Stimulated activated naive CD8-positive, alpha-beta T cell treated with anti-CD3 and anti-CD28 coated beads, Interleukin-15, amount 100 ng/mL, for 72 hours (primary cell): ENCODE measurements around the gene RNASE7.

ENCODE experiments used
- ATAC-seq: fragments of 150-1000 bp; cut with Tn5 transposase; 2 replicates; pipeline ENCODE4 v1.10.0; 2021; ENCODE audit warnings: mild to moderate bottlenecking, moderate library complexity
- DNase-seq, 2 donors: peaks; one replicate each; pipeline ENCODE4 v3.0.0; 2021 to 2022
- H3K27ac Mint-ChIP-seq, 2 donors: one replicate each; pipeline ENCODE4 v1.8.0; 2022; ENCODE audit warnings: mild to moderate bottlenecking in 2 of 2, mixed read lengths in 2 of 2, moderate library complexity in 2 of 2
- H3K27me3 Mint-ChIP-seq: one replicate; pipeline ENCODE4 v1.8.0; 2022; ENCODE audit warnings: mixed read lengths
- H3K4me1 Mint-ChIP-seq: one replicate; pipeline ENCODE4 v1.8.0; 2022; ENCODE audit warnings: mild to moderate bottlenecking, mixed read lengths
- H3K4me3 Mint-ChIP-seq, 2 donors: one replicate each; pipeline ENCODE4 v1.8.0; 2022; ENCODE audit warnings: mild to moderate bottlenecking in 2 of 2, mixed read lengths in 2 of 2, moderate library complexity in 1 of 2
- H3K9me3 Mint-ChIP-seq, 2 donors: one replicate each; pipeline ENCODE4 v1.8.0; 2022; ENCODE audit warnings: mixed read lengths in 2 of 2

RNASE7 gene

DNA sequence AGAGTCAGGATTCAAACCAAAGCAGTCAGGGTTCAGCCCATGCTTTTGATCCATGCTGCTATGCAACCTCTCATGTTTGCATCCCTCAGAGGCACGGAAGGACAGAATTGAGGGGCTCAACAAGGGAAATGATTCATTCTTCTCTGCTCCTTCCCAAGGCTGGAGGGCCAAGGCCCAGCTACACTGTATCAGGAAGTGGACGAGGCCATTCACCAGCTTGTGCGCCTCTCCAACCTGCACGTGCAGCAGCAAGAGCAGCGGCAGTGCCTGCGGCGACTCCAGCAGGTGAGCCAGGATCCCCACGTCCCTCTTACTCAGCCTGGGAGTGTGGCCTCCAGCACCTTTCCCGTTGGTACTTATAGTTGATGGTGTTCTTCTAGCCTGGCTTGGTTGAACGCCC, 36.6 kb downstream of the RNASE7 start:
- no peaks in the 10 kb centered on the region for H3K4me1 Mint-ChIP-seq
- no peak overlapping the region for H3K4me3 Mint-ChIP-seq
- H3K27ac Mint-ChIP-seq = no peak overlapping the region
- peaks cover 3% of the 10 kb centered on the region for H3K27me3 Mint-ChIP-seq
- no peaks in the 10 kb centered on the region for H3K9me3 Mint-ChIP-seq
- ATAC-seq (no peak), DNase-seq (no peak)

DNA sequence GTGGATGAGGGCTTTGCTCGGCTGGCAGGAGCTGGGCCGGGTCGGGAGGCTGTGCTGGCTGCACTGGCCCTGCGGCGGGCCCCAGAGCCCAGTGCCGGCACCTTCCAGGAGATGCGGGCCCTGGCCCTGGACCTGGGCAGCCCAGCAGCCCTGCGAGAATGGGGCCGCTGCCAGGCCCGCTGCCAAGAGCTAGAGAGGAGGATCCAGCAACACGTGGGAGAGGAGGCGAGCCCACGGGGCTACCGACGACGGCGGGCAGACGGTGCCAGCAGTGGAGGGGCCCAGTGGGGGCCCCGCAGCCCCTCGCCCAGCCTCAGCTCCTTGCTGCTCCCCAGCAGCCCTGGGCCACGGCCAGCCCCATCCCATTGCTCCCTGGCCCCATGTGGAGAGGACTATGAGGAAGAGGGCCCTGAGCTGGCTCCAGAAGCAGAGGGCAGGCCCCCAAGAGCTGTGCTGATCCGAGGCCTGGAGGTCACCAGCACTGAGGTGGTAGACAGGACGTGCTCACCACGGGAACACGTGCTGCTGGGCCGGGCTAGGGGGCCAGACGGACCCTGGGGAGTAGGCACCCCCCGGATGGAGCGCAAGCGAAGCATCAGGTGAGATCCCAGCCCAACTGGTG, 39.5 kb downstream of the RNASE7 start:
- Mint-ChIP-seq H3K27ac (peak overlapping the region in 1 of 2 donors; percentile 10), H3K4me3 (no peak overlapping the region), H3K4me1 (peaks cover 3% of the 10 kb centered on the region), H3K9me3 (no peaks in the 10 kb centered on the region), H3K27me3 (no peaks in the 10 kb centered on the region)
- ATAC-seq (peak; percentile 39), DNase-seq (no peak)

DNA sequence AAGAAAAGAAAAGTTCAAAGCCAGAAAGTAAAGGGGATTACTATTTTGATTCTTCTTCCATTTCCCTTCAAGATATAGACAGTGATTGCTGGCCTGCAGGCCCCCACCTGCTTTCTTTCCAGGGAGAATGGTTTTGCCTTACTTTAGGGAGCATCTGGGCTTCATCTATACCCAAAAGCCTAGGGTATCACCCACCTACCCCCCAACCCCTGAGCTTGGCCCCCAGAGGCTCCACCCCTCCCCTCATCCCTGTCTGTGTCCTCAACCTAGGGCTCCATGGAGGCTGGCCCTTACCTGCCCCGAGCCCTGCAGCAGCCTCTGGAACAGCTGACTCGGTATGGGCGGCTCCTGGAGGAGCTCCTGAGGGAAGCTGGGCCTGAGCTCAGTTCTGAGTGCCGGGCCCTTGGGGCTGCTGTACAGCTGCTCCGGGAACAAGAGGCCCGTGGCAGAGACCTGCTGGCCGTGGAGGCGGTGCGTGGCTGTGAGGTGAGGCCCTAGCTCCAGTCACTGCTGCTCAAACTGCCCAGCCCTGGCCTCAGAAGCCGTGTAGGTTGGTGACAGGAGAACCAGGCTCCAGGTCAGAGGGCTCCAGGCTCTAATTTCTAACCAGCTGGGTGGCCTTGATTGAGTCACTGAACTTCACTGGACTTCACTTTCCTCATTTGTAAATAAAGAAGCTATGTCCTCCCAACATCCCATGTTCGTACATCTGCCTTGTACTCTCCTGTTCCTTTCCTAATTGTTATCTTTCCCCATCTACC, 41.6 kb downstream of the RNASE7 start:
- Mint-ChIP-seq H3K4me3 (no peak overlapping the region), H3K9me3 (no peaks in the 10 kb centered on the region), H3K27me3 (no peaks in the 10 kb centered on the region), H3K4me1 (peaks cover 18% of the 10 kb centered on the region), H3K27ac (no peak overlapping the region)
- DNase-seq (no peak), ATAC-seq (no peak)

DNA sequence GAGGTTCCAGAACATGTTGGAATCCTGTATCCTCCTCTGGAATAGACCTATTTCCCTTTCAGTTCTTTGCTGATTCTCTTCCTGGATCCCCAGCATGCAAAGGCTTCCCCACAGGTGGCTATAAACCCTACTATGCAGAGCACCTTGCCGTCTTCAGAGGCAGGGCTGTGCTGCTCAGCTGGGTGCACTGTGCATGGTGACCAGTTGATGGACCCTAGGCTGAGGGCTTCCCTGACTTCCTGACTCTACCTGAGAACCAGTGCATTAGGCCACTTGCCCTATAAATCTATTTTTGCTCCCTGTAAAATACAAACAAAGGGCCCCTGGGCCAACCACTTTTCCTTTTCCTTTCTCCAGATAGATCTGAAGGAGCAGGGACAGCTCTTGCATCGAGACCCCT, 42.2 kb downstream of the RNASE7 start:
- Mint-ChIP-seq H3K9me3 (no peaks in the 10 kb centered on the region), H3K4me3 (no peak overlapping the region), H3K27me3 (no peaks in the 10 kb centered on the region), H3K4me1 (peaks cover 18% of the 10 kb centered on the region), H3K27ac (peak overlapping the region in 1 of 2 donors; percentile 46)
- ATAC-seq = no peak
- DNase-seq = no peak

DNA sequence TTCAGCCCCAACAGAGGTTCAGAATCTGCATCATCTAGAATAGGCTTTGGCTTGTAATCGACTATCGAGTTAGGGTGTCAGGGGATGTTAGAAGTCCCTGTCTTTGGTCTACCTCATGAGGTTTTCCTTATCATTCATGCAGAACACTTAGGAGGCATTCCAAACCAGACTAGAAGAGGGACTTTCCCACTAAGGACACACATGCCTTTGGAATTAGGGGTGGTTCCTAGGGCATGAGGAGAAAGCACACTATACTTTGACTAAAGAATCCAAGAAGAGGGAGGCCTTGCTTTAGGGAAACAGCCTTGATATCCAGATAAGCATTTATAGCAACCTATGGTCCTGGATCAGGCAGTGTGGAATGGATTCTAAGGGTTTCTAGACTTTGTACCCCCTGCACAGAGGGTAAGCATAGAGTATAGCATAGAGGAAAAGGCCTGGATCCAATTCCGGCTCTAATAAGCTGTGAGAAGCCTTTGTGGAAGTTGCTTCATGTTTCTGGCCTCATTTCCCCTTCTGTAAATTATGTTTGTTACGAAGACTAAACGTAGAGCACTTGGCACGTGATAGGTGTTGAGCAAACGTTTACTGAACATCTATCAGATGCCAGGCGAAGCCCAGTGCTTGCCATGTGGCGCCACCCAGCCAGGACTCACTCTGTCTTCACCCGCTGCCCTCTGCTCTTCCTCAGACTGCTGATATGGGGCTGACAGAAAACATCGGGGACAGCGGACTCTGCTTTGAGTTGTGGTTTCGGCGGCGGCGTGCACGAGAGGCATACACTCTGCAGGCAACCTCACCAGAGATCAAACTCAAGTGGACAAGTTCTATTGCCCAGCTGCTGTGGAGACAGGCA, 43.1 kb downstream of the RNASE7 start:
- Mint-ChIP-seq H3K27ac (no peak overlapping the region), H3K27me3 (no peaks in the 10 kb centered on the region), H3K4me3 (no peak overlapping the region), H3K9me3 (no peaks in the 10 kb centered on the region), H3K4me1 (peaks cover 18% of the 10 kb centered on the region)
- DNase-seq = no peak
- ATAC-seq = no peak

DNA sequence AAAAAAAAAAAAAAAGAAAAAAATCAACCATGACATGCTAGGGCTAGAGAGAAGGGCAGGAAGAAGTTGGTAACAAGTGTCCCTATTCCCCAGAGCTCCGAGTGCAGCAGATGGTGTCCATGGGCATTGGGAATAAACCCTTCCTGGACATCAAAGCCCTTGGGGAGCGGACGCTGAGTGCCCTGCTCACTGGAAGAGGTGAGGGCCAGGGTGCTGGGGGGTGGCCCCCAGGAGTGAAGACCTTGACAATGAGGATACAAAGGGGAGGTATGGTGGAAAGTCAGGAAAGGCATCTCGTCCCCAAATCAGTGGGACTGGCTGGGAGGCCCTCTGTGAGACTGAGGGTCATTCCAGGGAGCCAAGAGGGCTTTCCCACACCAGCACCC, 44.7 kb downstream of the RNASE7 start:
- no peak for DNase-seq
- Mint-ChIP-seq H3K27me3 (no peaks in the 10 kb centered on the region), H3K4me3 (no peak overlapping the region), H3K4me1 (peaks cover 18% of the 10 kb centered on the region), H3K9me3 (no peaks in the 10 kb centered on the region), H3K27ac (peak overlapping the region in 1 of 2 donors; percentile 91)
- no peak for ATAC-seq

DNA sequence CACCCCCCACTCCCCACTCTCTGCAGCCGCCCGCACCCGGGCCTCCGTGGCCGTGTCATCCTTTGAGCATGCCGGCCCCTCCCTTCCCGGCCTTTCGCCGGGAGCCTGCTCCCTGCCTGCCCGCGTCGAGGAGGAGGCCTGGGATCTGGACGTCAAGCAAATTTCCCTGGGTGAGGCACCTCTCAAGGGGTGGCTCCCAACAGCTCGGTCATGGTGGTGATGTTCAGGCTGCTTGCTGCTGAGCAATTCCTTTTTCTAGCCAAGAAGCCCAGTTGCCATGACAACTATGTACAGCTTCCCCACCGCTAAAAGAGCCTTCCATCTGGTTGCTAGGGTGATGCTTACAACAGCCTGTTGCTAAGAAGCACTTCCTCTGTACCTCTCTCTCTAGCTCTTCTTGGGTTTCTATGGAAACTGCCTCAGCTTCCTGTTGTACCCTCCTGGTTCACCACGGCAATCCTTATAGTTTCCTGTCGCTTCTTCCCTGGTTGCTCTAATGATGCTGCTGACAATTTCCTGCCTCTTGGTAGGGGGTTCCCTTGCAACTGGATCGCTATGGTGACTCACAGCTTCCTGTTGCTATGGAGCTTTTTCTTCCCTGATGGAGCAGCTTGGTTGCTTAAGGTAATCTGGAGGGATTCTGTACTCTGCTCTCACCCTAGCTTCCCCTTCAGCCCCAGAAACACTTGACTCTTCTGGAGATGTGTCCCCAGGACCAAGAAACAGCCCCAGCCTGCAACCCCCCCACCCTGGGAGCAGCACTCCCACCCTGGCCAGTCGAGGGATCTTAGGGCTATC, 45.3 kb downstream of the RNASE7 start:
- no peak overlapping the region for H3K4me3 Mint-ChIP-seq
- H3K9me3 Mint-ChIP-seq = no peaks in the 10 kb centered on the region
- H3K27ac Mint-ChIP-seq = no peak overlapping the region
- peak; percentile 80 for ATAC-seq
- peak in 1 of 2 donors; percentile 51 for DNase-seq
- peaks cover 21% of the 10 kb centered on the region for H3K4me1 Mint-ChIP-seq
- H3K27me3 Mint-ChIP-seq = no peaks in the 10 kb centered on the region

DNA sequence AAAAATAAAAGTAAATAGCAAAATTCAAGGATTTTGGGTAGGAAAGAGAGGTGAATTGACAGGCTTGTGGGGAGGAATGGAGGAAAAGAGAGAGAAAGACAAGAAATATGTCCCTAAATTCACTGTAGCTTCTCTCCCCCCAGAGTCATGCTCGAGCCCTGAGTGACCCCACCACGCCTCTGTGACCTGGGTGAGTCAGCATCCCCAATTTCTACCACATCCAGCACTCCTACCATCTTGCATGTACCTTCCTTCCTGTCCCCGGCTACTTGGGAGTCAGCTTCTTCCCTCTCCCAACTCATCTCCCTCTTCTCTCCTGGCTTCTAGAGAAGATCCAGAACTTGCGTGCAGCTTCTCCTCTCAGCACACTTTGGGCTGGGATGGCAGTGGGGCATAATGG, 46.5 kb downstream of the RNASE7 start:
- Mint-ChIP-seq H3K4me1 (peaks cover 27% of the 10 kb centered on the region), H3K4me3 (no peak overlapping the region), H3K27me3 (no peaks in the 10 kb centered on the region), H3K9me3 (no peaks in the 10 kb centered on the region), H3K27ac (no peak overlapping the region)
- ATAC-seq (no peak), DNase-seq (no peak)

DNA sequence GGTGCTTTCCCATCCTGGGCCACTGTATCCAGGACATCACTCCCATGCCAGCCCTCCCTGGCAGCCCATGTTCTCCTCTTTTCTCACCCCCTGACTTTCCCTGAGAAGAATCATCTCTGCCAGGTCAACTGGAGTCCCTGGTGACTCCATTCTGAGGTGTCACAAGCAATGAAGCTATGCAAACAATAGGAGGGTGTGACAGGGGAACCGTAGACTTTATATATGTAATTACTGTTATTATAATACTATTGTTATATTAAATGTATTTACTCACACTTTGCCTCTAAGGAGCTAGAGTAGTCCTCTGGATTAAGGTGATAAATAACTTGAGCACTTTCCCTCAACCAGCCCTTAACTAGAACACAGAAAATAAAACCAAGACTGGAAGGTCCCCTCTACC, 47.1 kb downstream of the RNASE7 start:
- Mint-ChIP-seq H3K4me3 (no peak overlapping the region), H3K4me1 (peaks cover 27% of the 10 kb centered on the region), H3K9me3 (no peaks in the 10 kb centered on the region), H3K27ac (no peak overlapping the region), H3K27me3 (no peaks in the 10 kb centered on the region)
- no peak for ATAC-seq
- DNase-seq = no peak

DNA sequence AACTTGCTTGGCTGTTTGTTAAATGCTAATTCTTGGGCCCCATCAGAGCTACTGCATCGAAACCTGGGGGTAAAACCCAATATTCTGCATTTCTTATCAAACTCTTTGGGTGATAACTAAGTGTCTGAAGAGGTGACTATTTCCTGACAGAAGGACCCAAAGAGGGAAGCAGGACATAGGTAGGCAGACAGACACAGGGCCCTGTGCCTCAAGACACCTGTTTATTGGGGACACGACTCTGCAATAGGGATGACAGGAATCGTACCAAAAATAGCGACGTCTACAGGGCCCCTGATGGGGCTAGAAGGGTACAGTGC, 47.7 kb downstream of the RNASE7 start:
- Mint-ChIP-seq H3K27me3 (no peaks in the 10 kb centered on the region), H3K27ac (no peak overlapping the region), H3K9me3 (no peaks in the 10 kb centered on the region), H3K4me1 (peaks cover 27% of the 10 kb centered on the region), H3K4me3 (no peak overlapping the region)
- DNase-seq (no peak), ATAC-seq (no peak)

DNA sequence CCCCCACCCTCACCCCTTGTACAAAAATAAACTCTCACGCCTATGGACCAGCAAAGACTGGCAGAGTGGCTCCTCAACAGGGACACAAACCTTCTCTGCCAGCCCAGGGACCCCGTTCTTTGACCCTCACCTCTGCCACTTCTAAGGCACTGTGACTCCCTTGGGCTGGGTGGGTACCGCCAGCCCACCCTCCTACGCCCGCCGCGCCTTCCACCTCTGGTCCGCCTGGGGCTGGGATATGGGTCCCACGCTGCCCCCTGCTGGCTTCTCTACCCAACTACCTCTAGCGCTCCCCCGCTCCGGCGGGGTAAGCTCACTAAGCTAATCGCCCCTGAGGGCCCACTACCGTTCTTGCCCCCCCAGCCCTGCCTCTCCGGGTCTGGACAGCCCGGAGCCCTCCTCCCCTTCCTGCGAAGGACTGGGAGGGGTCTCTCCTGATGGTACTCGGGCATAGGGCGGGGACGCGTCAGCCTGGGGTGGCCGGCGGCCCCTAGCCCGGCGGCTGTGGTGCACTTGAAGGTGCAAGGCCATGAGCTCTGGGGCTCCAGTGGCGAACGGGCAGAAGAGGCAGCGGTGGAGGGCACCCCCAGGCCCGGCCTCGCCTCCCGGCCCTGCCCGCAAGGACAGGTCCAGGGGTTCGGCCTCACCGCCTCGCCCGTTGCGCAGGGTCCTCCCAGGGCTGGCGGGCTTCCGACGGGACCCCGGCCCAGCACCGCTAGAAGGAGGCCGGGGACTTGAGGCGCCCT, 48.2 kb downstream of the RNASE7 start:
- H3K4me3 Mint-ChIP-seq = no peak overlapping the region
- H3K9me3 Mint-ChIP-seq = no peaks in the 10 kb centered on the region
- no peak overlapping the region for H3K27ac Mint-ChIP-seq
- no peaks in the 10 kb centered on the region for H3K27me3 Mint-ChIP-seq
- DNase-seq (peak in 1 of 2 donors; percentile 42), ATAC-seq (peak; percentile 18)
- peaks cover 27% of the 10 kb centered on the region for H3K4me1 Mint-ChIP-seq

DNA sequence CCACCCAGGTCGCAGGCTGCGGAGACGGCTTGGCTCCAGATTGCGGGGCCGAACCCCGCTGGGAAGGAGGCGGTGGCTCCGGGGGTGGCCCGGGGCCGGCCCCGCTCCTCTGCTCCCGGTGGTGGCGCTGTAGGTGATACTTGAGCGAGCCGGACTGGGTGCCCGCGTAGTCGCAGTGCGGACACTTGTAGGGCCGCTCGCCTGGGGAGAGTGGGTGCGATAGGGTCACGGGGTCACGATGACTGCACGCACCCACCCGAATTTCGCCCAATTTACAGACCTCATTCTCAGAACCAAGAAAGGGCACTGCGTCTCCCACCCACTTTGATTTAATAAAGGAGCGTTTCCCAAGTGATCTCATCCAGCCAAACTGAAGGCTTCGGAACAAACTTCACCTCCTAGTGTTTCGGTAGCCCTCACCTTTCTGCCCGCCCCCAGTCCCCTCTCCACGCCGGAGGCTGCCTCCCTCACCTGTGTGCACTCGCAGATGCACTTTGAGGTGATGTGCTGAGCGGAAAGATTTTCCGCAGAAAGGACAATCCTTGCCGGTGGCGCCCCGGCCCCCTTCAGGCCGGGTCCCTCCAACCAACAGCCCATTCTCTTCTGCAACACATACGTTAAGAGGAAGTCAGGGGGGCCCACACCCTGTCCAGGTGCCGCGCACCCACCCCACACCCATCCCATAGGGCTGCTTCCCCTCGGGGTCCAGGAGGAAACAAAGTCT, 48.9 kb downstream of the RNASE7 start:
- ATAC-seq (no peak), DNase-seq (no peak)
- no peak overlapping the region for H3K27ac Mint-ChIP-seq

DNA sequence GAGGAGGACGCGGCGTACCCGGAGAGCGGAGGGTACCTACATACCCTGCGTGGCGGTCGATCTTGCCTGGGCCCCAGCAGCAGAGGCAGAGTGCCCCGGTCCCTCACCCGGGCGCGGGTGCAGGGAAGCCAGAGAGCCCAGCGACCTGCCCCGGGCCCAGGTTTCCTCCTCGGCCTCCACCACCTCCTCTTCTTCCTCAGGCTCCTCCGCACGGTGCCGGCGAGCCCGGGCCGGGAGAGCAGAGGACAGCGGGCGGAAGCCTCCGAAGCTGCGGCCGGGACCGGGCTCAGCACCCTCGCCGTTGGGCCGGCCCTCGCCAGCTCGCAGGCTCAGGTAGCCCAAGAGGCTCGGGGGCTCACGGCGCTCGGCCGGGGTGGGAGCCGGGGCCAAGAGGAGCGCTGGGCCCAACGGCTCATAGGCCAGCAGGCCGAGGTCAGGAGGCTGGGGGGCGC, 49.7 kb downstream of the RNASE7 start:
- H3K4me3 Mint-ChIP-seq = no peak overlapping the region
- peak; percentile 1 for ATAC-seq
- H3K9me3 Mint-ChIP-seq = no peaks in the 10 kb centered on the region
- H3K27me3 Mint-ChIP-seq = no peaks in the 10 kb centered on the region
- no peak overlapping the region for H3K27ac Mint-ChIP-seq
- no peak for DNase-seq
- H3K4me1 Mint-ChIP-seq = peaks cover 23% of the 10 kb centered on the region

More for the DNA sequence above, 48.9 kb downstream of the RNASE7 start:
- no peaks in the 10 kb centered on the region for H3K9me3 Mint-ChIP-seq
- peaks cover 27% of the 10 kb centered on the region for H3K4me1 Mint-ChIP-seq
- no peak overlapping the region for H3K4me3 Mint-ChIP-seq
- no peaks in the 10 kb centered on the region for H3K27me3 Mint-ChIP-seq

DNA sequence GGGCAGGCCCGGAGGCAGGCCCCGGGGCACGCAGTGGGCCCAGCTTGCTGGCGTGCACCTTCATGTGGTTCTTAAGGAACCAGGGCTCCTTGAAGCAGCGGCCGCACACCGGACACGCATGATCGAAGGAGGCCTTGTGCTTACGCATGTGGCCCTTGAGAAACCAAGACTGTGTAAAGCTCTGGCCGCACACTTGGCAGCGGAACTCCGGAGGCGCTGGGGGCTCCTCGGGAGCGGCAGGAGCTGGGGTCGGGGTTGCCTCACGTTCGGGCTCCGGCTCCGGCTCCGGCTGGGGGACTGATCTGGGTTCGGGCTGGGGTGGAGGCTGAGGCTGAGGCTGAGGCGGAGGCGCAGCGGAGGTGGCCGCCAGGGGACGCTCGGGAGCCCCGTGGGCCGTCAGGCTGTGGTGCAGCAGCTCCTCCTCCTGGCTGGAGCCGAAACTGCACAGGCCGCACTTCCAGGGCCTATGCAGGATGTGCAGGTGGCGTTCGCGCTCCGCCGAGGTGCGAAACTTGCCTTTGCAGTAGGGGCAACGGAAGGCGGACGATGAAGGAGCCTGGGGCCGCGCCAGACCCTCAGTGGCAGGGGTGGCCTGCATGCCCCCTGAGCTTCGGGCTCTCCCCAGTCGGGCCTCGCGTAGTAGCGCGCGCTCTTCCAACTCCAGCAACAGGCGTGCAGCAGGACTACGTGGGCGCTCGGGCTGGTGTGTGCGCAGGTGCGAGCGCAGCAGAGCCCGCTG, 50.3 kb downstream of the RNASE7 start:
- peak; percentile 83 for ATAC-seq
- H3K9me3 Mint-ChIP-seq = no peaks in the 10 kb centered on the region
- H3K4me1 Mint-ChIP-seq = peaks cover 23% of the 10 kb centered on the region
- H3K27ac Mint-ChIP-seq = no peak overlapping the region
- no peaks in the 10 kb centered on the region for H3K27me3 Mint-ChIP-seq
- H3K4me3 Mint-ChIP-seq = no peak overlapping the region
- peak; percentile 89 to 93 for DNase-seq
